Esophagus (tissue), 2 donors: ENCODE data around the gene PSG5. TPM values are rescaled to one million over a fixed set of nuclear protein-coding genes. Genes with fewer than 3 reads are reported as not detected.
"Not testable (repeated sequence)": the region's sequence is repeated elsewhere in the genome, so short reads cannot be mapped to it uniquely, and the experiment has no call there.

Source experiments
- H3K27ac ChIP-seq, 2 donors: one replicate each; pipeline ENCODE4 v1.5.1; 2013; ENCODE audit warnings: low read depth in 2 of 2, mild to moderate bottlenecking in 2 of 2, inconsistent platforms in 1 of 2, low read length in 1 of 2, moderate library complexity in 1 of 2
- H3K27me3 ChIP-seq, 2 donors: one replicate each; pipeline ENCODE4 v1.6.1; 2013; ENCODE audit warnings: low read length in 2 of 2, control low read depth in 1 of 2, mild to moderate bottlenecking in 1 of 2; ENCODE audit not compliant: insufficient read depth in 2 of 2, control insufficient read depth in 1 of 2
- H3K36me3 ChIP-seq, 2 donors: one replicate each; pipeline ENCODE4 v1.6.1; 2013; ENCODE audit warnings: low read length in 1 of 2; ENCODE audit not compliant: control insufficient read depth in 2 of 2, insufficient read depth in 2 of 2
- H3K4me1 ChIP-seq, 2 donors: one replicate each; pipeline ENCODE4 v1.6.1; 2013; ENCODE audit warnings: low read length in 1 of 2; ENCODE audit not compliant: control insufficient read depth in 2 of 2, insufficient read depth in 2 of 2
- H3K4me3 ChIP-seq, 2 donors: one replicate each; pipeline ENCODE4 v1.5.1; 2013; ENCODE audit warnings: low read length in 2 of 2, mild to moderate bottlenecking in 2 of 2, low read depth in 1 of 2, moderate library complexity in 1 of 2
- H3K9me3 ChIP-seq, 2 donors: one replicate each; pipeline ENCODE4 v1.6.1; 2013; ENCODE audit warnings: mild to moderate bottlenecking in 2 of 2, low read depth in 1 of 2, low read length in 1 of 2, moderate library complexity in 1 of 2; ENCODE audit not compliant: control insufficient read depth in 2 of 2, insufficient read depth in 1 of 2
- WGBS, 2 donors: extraction: QIAGEN DNeasy Blood & Tissue Kit; methylation state at CpG; one replicate each; pipeline ENCODE4 v1.1.7; 2013; 5-methylcytosine and 5-hydroxymethylcytosine counted together
- polyA plus RNA-seq, 2 donors: library from polyadenylated mRNA; stranded (reverse); fragments of 200-250 nt; gene quantifications; one replicate each; pipeline ENCODE4 v1.2.3, GENCODE V29; 2013
- donor health status: healthy with polysubstance abuse.
- donor health status: Bipolar disorder and iron deficiency.

PSG5 gene
- not detected for polyA plus RNA-seq

DNA sequence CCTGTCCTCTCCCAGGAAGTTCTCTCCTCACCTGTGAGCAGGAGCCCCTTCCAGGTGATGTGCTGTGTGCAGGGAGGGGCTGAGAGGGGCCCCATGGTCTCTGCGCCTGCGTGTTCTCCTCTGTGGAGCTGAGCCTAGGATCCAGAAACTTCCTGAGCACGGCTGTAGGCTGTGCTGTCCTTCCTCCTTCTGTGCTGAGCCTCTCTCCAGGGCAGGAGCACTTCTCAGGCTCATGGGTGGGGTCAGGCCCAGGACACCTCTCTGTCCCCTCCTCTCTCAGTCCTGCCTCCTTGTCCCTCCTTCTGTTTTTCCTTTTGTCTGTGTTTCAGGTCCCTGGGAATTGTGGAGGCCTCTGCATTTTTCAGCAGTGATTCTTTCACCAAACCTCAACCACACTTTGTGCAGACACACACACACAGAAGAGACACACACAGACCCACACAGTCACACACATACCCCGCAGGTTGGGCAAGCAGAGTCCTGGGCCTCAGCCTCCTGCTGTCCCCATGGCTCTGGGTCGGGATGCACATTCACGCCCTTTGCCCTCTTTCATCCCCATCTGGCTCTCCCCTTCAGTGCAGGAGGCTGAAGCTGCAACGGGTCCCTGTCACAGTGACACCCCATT is at the start of gene PSG5:
PSG5 (minus strand) TSS at position 226 of the 625 bp plus-strand sequence; CDS start at position 95, 131 bp downstream.
- H3K4me1 ChIP-seq, H3K36me3 ChIP-seq, H3K4me3 ChIP-seq, H3K27me3 ChIP-seq, H3K9me3 ChIP-seq, H3K27ac ChIP-seq: not testable (repeated sequence)
- WGBS, 2 donors, result 65 to 80% methylated on average over 7 of the region's 7 CpGs

DNA sequence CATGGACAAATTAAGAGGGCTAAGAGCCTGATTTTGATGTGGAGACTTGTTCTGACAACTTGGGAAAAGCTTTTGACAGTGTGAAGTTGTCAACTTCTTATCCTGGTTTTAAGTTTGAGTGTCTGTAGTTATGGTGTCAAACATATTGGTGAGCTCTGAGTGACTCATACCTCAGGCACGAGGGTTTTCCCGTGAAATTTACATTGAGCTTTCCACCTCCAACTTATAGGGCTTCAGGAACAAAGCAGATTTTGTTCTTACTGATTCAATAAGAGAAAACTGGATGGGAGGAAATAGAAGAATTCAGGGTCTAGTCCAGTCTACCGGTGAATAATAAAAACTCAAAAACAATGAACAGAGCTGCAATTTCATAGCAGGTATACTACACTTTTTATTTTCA is 49.4 kb upstream of the PSG5 start:
- WGBS, 2 donors, result 44 to 50% methylated on average over 3 of the region's 3 CpGs
- not testable (repeated sequence) for H3K4me1 ChIP-seq, H3K27me3 ChIP-seq

DNA sequence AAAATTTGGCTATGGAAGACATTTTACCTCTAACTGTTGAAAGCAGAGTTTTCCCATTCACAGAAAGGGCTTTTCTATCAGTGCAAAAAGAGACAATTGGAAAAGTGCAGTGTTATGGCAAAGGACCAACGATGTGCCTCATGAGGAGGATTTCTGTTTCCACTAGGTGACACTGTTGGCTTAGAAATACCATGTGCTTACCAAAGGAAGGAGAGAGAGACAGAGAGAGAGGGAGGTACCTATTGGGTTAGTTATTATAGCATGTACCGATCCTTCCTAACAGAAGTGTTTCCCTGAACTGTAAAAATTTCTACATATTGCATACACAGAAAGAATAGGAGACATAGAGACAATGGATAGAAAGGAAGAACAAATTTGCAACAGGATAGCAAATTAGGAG is 43.0 kb upstream of the PSG5 start:
- H3K4me1 ChIP-seq, result no peaks in the 10 kb centered on the region
- H3K36me3 ChIP-seq, result no peaks in the 10 kb centered on the region
- WGBS, 2 donors, result 75 to 80% methylated on average over 2 of the region's 2 CpGs
- no peaks in the 10 kb centered on the region for H3K27me3 ChIP-seq
- no peak overlapping the region for H3K4me3 ChIP-seq
- no peak overlapping the region for H3K27ac ChIP-seq
- H3K9me3 ChIP-seq, result peaks cover 0 to 18% of the 10 kb centered on the region in 2 donors

More for the DNA sequence above, 49.4 kb upstream of the PSG5 start:
- not testable (repeated sequence) for H3K27ac ChIP-seq, H3K4me3 ChIP-seq, H3K9me3 ChIP-seq, H3K36me3 ChIP-seq

DNA sequence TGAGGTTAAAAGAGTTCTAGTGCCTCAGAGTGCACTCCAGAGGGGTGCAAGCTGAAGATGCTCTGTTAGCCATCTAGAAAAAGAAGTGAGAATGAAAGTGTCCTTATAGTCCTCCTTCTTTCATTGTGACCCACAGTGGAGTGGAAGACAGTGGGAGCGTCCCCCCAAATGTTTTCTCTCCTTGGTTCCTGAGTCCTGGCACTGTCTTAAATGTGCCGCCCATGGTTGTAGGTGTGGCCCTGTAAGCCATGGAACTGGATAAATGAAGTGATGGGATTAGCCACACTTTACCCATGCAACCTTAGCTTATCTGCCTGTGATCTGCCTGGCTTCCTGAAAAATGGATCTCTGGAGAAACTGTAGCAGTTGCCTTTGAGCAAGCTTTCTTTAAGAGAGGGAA is 42.4 kb upstream of the PSG5 start:
- H3K36me3 ChIP-seq, H3K4me3 ChIP-seq, H3K27ac ChIP-seq, H3K4me1 ChIP-seq, H3K27me3 ChIP-seq: not testable (repeated sequence)
- peaks cover 0 to 18% of the 10 kb centered on the region in 2 donors for H3K9me3 ChIP-seq
- WGBS, 2 donors, result 73 to 75% methylated on average over 2 of the region's 2 CpGs

DNA sequence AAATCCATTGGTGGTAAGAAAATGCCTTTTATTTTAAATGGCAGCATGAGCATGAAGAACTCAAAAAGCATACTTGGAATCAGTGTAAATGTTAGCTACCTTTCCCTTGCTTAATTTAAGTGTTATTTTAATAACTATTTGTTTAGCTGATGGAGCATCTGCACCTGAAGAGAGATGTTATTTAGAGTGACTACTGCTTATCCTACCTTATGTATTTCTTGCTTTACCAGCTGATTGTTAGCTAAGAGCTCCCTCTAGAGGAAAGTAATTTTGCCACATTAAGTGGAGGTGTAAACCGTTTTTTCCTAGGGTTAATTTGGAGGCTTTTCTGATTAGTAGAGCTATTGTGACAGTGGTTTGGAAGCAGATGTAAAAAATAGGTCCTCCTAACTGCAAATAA is 40.6 kb upstream of the PSG5 start:
- H3K27ac ChIP-seq, H3K27me3 ChIP-seq, H3K4me1 ChIP-seq, H3K36me3 ChIP-seq, H3K4me3 ChIP-seq: not testable (repeated sequence)
- 78 to 85% methylated on average over 1 of the region's 1 CpG for WGBS, 2 donors
- peaks cover 0 to 18% of the 10 kb centered on the region in 2 donors for H3K9me3 ChIP-seq

DNA sequence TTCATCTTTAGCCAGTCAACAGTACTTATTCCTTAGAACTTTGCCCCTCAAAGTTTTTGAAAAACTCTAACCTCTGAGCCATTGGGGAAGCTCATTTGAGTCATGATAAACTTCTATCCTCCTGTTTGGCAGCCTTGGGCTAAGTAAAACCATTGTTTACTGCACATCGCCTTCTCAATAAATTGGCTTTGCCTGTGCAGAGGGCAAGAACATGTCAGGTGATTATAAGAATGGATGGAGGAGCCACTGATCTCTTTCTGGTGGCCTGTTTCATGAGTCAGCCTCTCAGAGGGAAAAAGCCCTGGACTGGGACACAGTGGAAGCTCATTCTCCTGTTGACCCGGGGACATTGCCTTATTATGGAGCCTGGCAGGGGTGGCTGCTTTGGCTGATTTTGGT is 38.5 kb upstream of the PSG5 start:
- H3K36me3 ChIP-seq, result no peaks in the 10 kb centered on the region
- no peaks in the 10 kb centered on the region for H3K4me1 ChIP-seq
- no peak overlapping the region for H3K4me3 ChIP-seq
- WGBS, 2 donors, result 85 to 93% methylated on average over 2 of the region's 2 CpGs
- H3K27ac ChIP-seq, result no peak overlapping the region
- H3K27me3 ChIP-seq, result no peaks in the 10 kb centered on the region
- peaks cover 0 to 18% of the 10 kb centered on the region in 2 donors for H3K9me3 ChIP-seq

DNA sequence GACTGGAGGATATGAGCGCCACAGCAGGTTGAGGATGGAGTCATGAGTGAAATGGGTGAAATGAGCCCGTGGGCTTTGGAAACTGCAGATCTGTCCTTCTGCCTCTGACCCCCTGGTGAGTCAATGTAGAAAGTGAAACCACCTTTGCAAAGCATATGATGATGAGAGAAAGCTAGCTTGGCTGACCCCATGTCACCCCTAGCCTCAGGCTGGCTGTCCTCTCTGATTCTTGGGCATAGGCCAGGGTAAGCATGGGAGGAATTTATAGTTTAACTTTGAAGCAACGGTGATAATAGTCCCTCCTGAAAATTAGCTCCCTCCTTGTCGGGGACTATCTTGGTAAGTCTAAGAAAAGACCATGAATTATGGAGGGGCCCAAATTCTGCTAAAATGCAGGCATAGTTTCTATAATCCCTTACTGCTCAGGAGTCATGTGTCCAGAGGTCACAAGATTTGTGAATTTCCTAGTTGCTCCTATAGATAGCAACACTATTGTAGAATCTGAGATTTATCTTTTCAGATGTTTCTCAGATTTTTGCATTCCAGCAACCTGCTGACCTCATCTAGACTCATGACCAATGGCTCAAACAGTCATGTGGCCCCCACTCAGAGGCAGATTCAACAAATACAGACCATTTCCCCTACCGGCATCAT is 38.0 kb upstream of the PSG5 start:
- H3K27ac ChIP-seq, H3K4me3 ChIP-seq, H3K4me1 ChIP-seq, H3K27me3 ChIP-seq, H3K36me3 ChIP-seq: not testable (repeated sequence)
- 68 to 73% methylated on average over 5 of the region's 5 CpGs for WGBS, 2 donors
- peaks cover 0 to 17% of the 10 kb centered on the region in 2 donors for H3K9me3 ChIP-seq

DNA sequence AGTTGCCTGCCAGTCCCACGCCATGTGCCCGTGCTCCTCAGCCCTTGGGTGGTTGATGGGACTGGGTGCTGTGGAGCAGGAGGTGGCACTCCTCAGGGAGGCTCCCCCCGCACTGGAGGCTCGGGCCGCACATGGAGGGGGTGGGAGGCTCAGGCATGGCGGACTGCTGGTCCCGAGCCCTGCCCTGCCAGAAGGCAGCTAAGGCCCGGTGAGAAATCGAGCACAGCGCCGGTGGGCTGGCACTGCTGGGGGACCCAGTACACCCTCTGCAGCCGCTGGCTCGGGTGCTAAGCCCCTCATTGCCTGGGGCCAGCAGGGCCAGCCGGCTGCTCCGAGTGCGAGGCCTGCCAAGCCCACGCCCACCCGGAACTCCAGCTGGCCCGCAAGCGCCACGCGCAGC is 35.6 kb upstream of the PSG5 start:
- not testable (repeated sequence) for H3K36me3 ChIP-seq, H3K4me1 ChIP-seq, H3K9me3 ChIP-seq, H3K27ac ChIP-seq, H3K4me3 ChIP-seq, H3K27me3 ChIP-seq
- WGBS, 2 donors, result 94 to 95% methylated on average over 17 to 22 of the region's 22 CpGs

DNA sequence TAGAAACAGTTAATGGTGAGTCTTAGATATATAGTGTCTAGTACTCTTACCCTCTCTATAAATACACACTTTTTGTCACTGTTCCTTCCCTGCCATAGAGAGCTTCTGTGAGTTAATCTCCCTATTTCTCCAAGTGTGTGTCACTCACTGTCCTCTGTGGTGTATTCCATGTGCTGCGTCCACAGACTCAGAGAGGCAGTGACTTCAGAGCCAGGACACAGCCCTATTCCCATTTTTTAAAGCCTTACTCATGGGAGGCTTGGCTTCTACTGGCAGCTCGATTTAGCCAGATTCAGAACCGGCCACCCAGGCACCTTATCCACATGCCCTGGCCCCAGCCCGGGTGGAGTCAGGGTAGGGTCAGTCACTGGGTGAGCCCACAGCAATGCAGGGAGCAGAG is 32.8 kb upstream of the PSG5 start:
- not testable (repeated sequence) for H3K27ac ChIP-seq, H3K27me3 ChIP-seq
- 86 to 87% methylated on average over 4 of the region's 4 CpGs for WGBS, 2 donors

DNA sequence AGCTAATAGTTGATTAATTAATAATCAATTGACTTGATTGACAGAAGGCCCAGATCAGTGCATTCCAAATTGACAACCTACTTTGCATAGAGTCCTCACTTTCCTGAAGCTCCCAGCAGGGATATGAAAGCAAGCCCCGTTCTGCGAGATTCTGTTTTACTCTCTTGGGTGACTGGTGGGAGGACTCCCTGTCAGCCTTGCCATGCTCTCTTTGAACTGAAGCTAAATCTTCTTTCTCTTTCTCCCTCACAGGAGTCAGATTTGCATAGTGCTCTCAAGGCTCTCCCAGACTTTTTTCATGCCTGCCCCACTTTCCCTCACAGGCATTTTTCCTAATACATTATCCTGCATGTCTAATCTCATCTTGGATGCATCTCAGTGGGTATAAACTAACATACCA is 29.5 kb upstream of the PSG5 start:
- H3K9me3 ChIP-seq, H3K4me3 ChIP-seq, H3K36me3 ChIP-seq, H3K27ac ChIP-seq, H3K4me1 ChIP-seq, H3K27me3 ChIP-seq: not testable (repeated sequence)
- 21 to 59% methylated on average over 2 of the region's 2 CpGs for WGBS, 2 donors

More for the DNA sequence above, 32.8 kb upstream of the PSG5 start:
- not testable (repeated sequence) for H3K9me3 ChIP-seq, H3K4me3 ChIP-seq, H3K4me1 ChIP-seq, H3K36me3 ChIP-seq
